BJ (cell line): ENCODE results near the gene RAB35. TPM values are rescaled to one million over a fixed set of nuclear protein-coding genes. Genes with fewer than 3 reads are reported as not detected.

Experiments used
- CTCF ChIA-PET: fragments of 350-600 bp; formaldehyde crosslinking; extraction: SDS; loops from one replicate; lab custom pipeline; 2021; ENCODE audit warnings: antibody characterized with exemption, inconsistent platforms; lab: Yijun Ruan, JAX
- POLR2A ChIA-PET: fragments of 300-600 bp; sonication (Branson Sonifier 250); formaldehyde crosslinking; extraction: SDS; loops from one replicate; lab custom pipeline; 2021; ENCODE audit warnings: antibody characterized with exemption; lab: Charles Lee
- DNase-seq: peaks from one replicate; pipeline ENCODE4 v3.0.0-alpha.2; 2011; ENCODE audit warnings: low read depth
- H3K27me3 ChIP-seq: 2 replicates; pipeline ENCODE4 v1.6.0; 2011; ENCODE audit warnings: low read length; ENCODE audit not compliant: control insufficient read depth, insufficient read depth
- H3K36me3 ChIP-seq: 2 replicates; pipeline ENCODE4 v1.5.1; 2011; ENCODE audit warnings: low read length; ENCODE audit not compliant: control insufficient read depth, insufficient read depth
- H3K4me3 ChIP-seq: 2 replicates; pipeline ENCODE4 v1.5.1; 2011; ENCODE audit warnings: low read depth, mild to moderate bottlenecking, control low read depth, low read length
- polyA plus RNA-seq: library from polyadenylated mRNA; depleted of rRNA; stranded (reverse); fragments of >200 nt; gene quantifications from 2 replicates; pipeline ENCODE4 v1.2.3, GENCODE V29; 2011
- TF ChIP-seq, protein P1 (sequence below): IDR thresholded peaks from 2 replicates; pipeline ENCODE4 v1.5.1; 2011; ENCODE audit warnings: low read depth, mild to moderate bottlenecking, control low read depth, inconsistent platforms, low read length, moderate library complexity; ENCODE audit not compliant: insufficient read depth

RAB35 gene
- polyA plus RNA-seq, 1 experiment = 50.3 TPM

- ChIA-PET POLR2A (interaction anchor here (0.6 kb wide), 1 partner anchor 21 kb away, joined by 8 read pairs; no protein-coding TSS in a partner anchor), CTCF (no interaction called here)
- TF ChIP-seq, protein P1, sequence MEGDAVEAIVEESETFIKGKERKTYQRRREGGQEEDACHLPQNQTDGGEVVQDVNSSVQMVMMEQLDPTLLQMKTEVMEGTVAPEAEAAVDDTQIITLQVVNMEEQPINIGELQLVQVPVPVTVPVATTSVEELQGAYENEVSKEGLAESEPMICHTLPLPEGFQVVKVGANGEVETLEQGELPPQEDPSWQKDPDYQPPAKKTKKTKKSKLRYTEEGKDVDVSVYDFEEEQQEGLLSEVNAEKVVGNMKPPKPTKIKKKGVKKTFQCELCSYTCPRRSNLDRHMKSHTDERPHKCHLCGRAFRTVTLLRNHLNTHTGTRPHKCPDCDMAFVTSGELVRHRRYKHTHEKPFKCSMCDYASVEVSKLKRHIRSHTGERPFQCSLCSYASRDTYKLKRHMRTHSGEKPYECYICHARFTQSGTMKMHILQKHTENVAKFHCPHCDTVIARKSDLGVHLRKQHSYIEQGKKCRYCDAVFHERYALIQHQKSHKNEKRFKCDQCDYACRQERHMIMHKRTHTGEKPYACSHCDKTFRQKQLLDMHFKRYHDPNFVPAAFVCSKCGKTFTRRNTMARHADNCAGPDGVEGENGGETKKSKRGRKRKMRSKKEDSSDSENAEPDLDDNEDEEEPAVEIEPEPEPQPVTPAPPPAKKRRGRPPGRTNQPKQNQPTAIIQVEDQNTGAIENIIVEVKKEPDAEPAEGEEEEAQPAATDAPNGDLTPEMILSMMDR = no peak
- no peak for DNase-seq
- H3K4me3 ChIP-seq = no peak overlapping the region
- H3K27me3 ChIP-seq = no peaks in the 10 kb centered on the region
- peaks cover 76% of the 10 kb centered on the region for H3K36me3 ChIP-seq
Measured at GRCh38 chr12:120158351-120158750, 41.8 kb upstream of the RAB35 start.

DNA sequence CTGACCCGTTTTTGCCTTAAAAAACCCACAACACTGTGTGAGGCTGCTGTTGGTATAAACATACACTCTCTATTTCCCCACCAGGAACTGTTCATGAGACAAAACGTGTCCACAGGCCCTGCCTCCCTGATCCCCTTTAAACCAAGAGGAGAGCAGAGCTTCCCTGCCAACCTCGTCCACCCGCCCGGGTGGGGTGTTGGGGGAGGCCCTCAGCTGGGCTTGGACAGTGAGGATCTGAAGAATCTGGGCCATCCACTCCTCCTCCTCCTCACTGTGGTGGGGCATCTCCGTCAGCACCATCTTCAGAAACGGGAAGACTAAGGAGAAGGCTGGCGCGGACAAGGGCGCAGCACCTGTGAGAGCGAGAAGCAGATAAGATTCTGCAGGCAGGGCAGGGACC, 41.1 kb upstream of the RAB35 start:
- ChIA-PET POLR2A (interaction anchor here (0.6 kb wide), 1 partner anchor 21 kb away, joined by 8 read pairs; no protein-coding TSS in a partner anchor), CTCF (no interaction called here)
- H3K4me3 ChIP-seq = no peak overlapping the region
- DNase-seq = no peak
- TF ChIP-seq, protein P1 = no peak
- H3K36me3 ChIP-seq = peaks cover 76% of the 10 kb centered on the region
- no peaks in the 10 kb centered on the region for H3K27me3 ChIP-seq

- no peaks in the 10 kb centered on the region for H3K27me3 ChIP-seq
- TF ChIP-seq, protein P1 = no peak
- peaks cover 68% of the 10 kb centered on the region for H3K36me3 ChIP-seq
- no peak for DNase-seq
- POLR2A ChIA-PET = no interaction called here
- CTCF ChIA-PET = no interaction called here
- H3K4me3 ChIP-seq = no peak overlapping the region
Measured at GRCh38 chr12:120156315-120157259, 40.0 kb upstream of the RAB35 start.

DNA sequence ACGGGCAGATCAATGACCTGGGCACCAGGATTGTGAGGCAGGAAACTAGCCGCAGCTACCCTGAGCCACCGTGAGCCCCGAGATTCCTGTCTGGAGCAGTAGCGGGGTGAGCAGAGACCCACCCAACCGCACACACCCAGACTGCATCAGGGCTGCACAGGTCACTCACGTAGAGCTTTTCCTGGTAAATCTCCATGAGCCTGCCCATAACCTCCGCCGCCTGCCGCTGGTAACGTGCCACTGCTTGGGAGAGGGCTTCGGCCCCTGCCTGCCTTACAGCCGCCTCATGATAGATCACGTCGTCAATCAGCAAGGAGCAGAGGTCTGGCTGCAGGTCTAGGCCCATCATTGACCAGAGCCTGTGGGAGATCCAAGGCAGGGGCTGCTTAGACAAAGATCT, 38.5 kb upstream of the RAB35 start:
- Histone ChIP-seq H3K4me3 (no peak overlapping the region), H3K36me3 (peaks cover 65% of the 10 kb centered on the region), H3K27me3 (no peaks in the 10 kb centered on the region)
- TF ChIP-seq, protein P1 = no peak
- DNase-seq = no peak
- POLR2A ChIA-PET = no interaction called here
- CTCF ChIA-PET = no interaction called here

DNA sequence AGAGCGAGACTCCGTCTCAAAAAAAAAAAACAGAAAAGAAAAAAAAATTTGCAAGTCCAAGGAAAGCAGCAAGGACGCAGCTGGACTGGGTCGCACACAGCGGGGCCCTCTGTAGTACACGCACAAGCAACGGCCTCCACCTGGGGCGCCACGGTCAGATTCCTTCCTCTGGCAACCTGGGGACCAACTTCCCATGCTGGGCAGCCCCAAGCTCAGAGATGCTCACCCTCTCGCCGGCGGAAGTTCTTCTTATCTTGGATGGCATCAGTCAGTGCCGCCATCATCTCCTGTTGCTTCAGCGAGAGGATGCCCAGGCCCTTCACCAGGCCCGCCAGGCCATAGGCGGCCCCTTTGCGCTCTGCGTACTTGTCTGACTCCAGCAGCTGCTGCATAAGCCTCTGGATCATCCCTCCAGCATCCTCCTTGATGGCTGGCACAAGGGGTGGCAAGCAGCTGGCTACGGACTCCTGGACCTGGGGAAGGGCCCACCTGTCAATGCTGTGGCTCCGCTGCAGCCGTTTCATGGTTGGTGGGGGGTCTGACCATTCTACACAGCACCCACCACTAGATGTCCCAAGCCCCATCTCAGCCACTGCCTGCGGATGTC, 34.5 kb upstream of the RAB35 start:
- TF ChIP-seq, protein P1 = no peak
- Histone ChIP-seq H3K36me3 (peaks cover 66% of the 10 kb centered on the region), H3K27me3 (no peaks in the 10 kb centered on the region), H3K4me3 (no peak overlapping the region)
- ChIA-PET CTCF (interaction anchor here (1.2 to 1.3 kb wide), 2 partner anchors 20 to 25 kb away, joined by 3 read pairs; no protein-coding TSS in a partner anchor), POLR2A (no interaction called here)
- DNase-seq = no peak
